Heart right ventricle (tissue), 16 donors: ENCODE measurements around the gene OPN1SW. TPM values are rescaled to one million over a fixed set of nuclear protein-coding genes. Genes with fewer than 3 reads are reported as not detected.

Experiments
- ATAC-seq, 8 donors: fragments of 200-7000 bp; cut with Tn5 transposase; one replicate each; pipeline ENCODE4 v1.9.1; 2020; ENCODE audit warnings: mild to moderate bottlenecking in 8 of 8, moderate library complexity in 8 of 8, moderate number of reproducible peaks in 1 of 8
- DNase-seq, 2 donors: peaks; one replicate each; pipeline ENCODE4 v3.0.0-alpha.2; 2020
- H3K27ac ChIP-seq, 10 donors: fragments of 200-600 bp; sonication (generic) in 2 of 10; one replicate each; pipeline versions ENCODE4 v1.5.0 to v1.8.0; 2020 to 2022; ENCODE audit warnings: mild to moderate bottlenecking in 3 of 10
- H3K27me3 ChIP-seq, 7 donors: fragments of 200-600 bp; one replicate each; pipeline ENCODE4 v1.8.0; 2021 to 2022; ENCODE audit warnings: mild to moderate bottlenecking in 2 of 7
- H3K36me3 ChIP-seq, 9 donors: fragments of 200-600 bp; sonication (generic) in 1 of 9; one replicate each; pipeline versions ENCODE4 v1.5.0 to v1.8.0; 2020 to 2022; ENCODE audit warnings: mild to moderate bottlenecking in 2 of 9
- H3K4me1 ChIP-seq, 9 donors: fragments of 200-600 bp; sonication (generic) in 1 of 9; one replicate each; pipeline versions ENCODE4 v1.5.0 to v1.8.0; 2020 to 2022; ENCODE audit warnings: mild to moderate bottlenecking in 4 of 9
- H3K4me3 ChIP-seq, 10 donors: fragments of 200-600 bp; sonication (generic) in 2 of 10; one replicate each; pipeline versions ENCODE4 v1.5.0 to v1.8.0; 2020 to 2022; ENCODE audit warnings: mild to moderate bottlenecking in 7 of 10, moderate library complexity in 2 of 10
- H3K9me3 ChIP-seq, 11 donors: fragments of 200-600 bp in 10 of 11; sonication (generic) in 2 of 11; one replicate each; pipeline versions ENCODE4 v1.5.0 to v1.8.0; 2013 to 2022; ENCODE audit warnings: mild to moderate bottlenecking in 2 of 11, control low read depth in 1 of 11, moderate library complexity in 1 of 11
- WGBS, 2 donors: extraction: QIAGEN DNeasy Blood & Tissue Kit; methylation state at CpG; one replicate each; pipeline ENCODE4 v1.1.7; 2013; ENCODE audit warnings: inconsistent platforms in 1 of 2; 5-methylcytosine and 5-hydroxymethylcytosine counted together
- intact Hi-C, 10 donors: fragments of 100-400 bp; cut with DNase I; formaldehyde crosslinking; loops; one replicate each; pipeline versions ENCODE4 v1.11.1 to v1.14.2; 2022
- long read RNA-seq, 3 donors: library from polyadenylated mRNA; unstranded; transcript quantifications; one replicate each; pipeline ENCODE4 v2.0.0, GENCODE V29; 2020 to 2021
- polyA plus RNA-seq, 2 donors: library from polyadenylated mRNA; stranded (reverse); fragments of 200-250 nt; gene quantifications; one replicate each; pipeline ENCODE4 v1.2.3, GENCODE V29; 2013
- total RNA-seq, 10 donors: library from RNA; stranded (reverse); fragmentation: NEBNext Ultra II Directional in 3 of 10; extraction: Animal tissue kit (Norgen Biotek cat#: 25700) in 3 of 10; gene quantifications; one replicate each; pipeline versions ENCODE4 v1.2.1 to v1.2.4, GENCODE V29; 2021 to 2023
- TF ChIP-seq, protein P1 (sequence below), 9 donors: fragments of 200-600 bp; sonication (generic) in 2 of 9; IDR thresholded peaks; one replicate each; pipeline versions ENCODE4 v1.5.0 to v1.8.0; 2021 to 2022; ENCODE audit warnings: antibody characterized with exemption in 9 of 9, mild to moderate bottlenecking in 5 of 9, moderate library complexity in 1 of 9
- donor health status: Arrhythmogenic right ventricular cardiomyopathy.
- donor health status: ischemic (EF 13 %, LVEDD 7.1; RV severe dilation, severe dysfunction).
- donor health status: healthy with polysubstance abuse.
- donor health status: DM: no; HTN: yes; CAD: no.
- donor health status: DM: no; HTN: no; CAD: no.
- donor health status: ischemic (EF 25% LVEDD 6.9; RV normal size, moderate dysfunction).
- donor health status: ischemic (EF 25% LVEDD 5.7; RV mildly dilated, moderate dysfunction).
- donor health status: healthy.
- donor health status: DM: yes; HTN: yes; CAD: no.
- donor health status: Ischemic cardiomyopathy.
- donor health status: ischemic (EF 35%, LVEDD 5.7; RV mildly dilated, moderate dysfunction).
- donor health status: nonischemic (EF 11% LVEDD 7.7; RV severe dilation, severe dysfunction).
- donor health status: DM: yes; HTN: yes; CAD: no.
- donor health status: PGD.
- donor health status: ischemic (EF 29% LVEDD 5.4; RV normal size, mild dysfunction).
- donor health status: nonischemic (EF 23%, LVEDD 6.1; RV moderate dilation, normal function).

The OPN1SW gene, protein sequence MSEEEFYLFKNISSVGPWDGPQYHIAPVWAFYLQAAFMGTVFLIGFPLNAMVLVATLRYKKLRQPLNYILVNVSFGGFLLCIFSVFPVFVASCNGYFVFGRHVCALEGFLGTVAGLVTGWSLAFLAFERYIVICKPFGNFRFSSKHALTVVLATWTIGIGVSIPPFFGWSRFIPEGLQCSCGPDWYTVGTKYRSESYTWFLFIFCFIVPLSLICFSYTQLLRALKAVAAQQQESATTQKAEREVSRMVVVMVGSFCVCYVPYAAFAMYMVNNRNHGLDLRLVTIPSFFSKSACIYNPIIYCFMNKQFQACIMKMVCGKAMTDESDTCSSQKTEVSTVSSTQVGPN
- total RNA-seq (not detected), polyA plus RNA-seq (not detected)
- long read RNA-seq, donor 1, partial matches to known transcripts = 0 of 2 reads
- long read RNA-seq, donor 1, other reads (novel, unspliced or antisense) = 2 of 2 reads
- long read RNA-seq, donor 2 = 0 reads
- long read RNA-seq, donor 3 = 0 reads

GRCh38 chr7:128775744-128776474, at the start of gene OPN1SW:
Gene OPN1SW, minus strand, starts transcription at chr7:128775794. Its CDS starts 13 bp downstream, at chr7:128775781.
- ATAC-seq (no peak), DNase-seq (no peak)
- Histone ChIP-seq H3K4me3 (no peak within 1 kb of the TSS), H3K4me1 (peaks cover 0 to 2% (median 0%) of the 10 kb centered on the region in 9 donors), H3K9me3 (peaks cover 0 to 21% (median 0%) of the 10 kb centered on the region in 11 donors), H3K27me3 (no peaks in the 10 kb centered on the region), H3K27ac (no peak within 1 kb of the TSS), H3K36me3 (peaks cover 0 to 43% (median 15%) of the 10 kb centered on the region in 9 donors)
- WGBS, 2 donors = 95 to 98% methylated on average over 4 of the region's 4 CpGs
- intact Hi-C loops = no loop called here
- TF ChIP-seq, protein P1, sequence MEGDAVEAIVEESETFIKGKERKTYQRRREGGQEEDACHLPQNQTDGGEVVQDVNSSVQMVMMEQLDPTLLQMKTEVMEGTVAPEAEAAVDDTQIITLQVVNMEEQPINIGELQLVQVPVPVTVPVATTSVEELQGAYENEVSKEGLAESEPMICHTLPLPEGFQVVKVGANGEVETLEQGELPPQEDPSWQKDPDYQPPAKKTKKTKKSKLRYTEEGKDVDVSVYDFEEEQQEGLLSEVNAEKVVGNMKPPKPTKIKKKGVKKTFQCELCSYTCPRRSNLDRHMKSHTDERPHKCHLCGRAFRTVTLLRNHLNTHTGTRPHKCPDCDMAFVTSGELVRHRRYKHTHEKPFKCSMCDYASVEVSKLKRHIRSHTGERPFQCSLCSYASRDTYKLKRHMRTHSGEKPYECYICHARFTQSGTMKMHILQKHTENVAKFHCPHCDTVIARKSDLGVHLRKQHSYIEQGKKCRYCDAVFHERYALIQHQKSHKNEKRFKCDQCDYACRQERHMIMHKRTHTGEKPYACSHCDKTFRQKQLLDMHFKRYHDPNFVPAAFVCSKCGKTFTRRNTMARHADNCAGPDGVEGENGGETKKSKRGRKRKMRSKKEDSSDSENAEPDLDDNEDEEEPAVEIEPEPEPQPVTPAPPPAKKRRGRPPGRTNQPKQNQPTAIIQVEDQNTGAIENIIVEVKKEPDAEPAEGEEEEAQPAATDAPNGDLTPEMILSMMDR (IDR thresholded peaks at IDR 0.05) = no peak

DNA sequence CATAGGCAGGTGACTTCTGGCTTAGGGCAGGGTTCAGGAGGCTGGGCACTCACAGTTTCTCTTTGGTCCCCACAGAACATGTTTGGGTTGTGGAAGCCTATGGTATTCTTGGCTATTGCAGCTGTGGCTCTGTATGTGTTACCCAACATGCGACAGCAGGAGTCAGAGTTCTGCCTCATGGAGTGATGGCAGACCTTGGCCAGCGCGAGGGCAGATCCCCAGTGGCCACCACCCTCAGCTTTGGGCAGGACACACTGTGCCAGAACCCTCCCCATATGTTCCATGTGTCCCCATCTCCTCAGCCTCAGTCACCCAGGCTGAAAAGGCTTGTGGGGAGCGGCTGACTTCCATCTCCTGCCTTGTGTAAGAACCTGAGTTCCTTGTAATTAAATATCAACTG, 46.1 kb upstream of the OPN1SW start:
- no peak overlapping the region for H3K4me3 ChIP-seq
- ATAC-seq = peak in 2 of 8 donors; percentile 21 to 38
- no peaks in the 10 kb centered on the region for H3K36me3 ChIP-seq
- intact Hi-C loops = loop anchor here in 1 of 10 donors (10.0 kb wide), 1 partner anchor 67 kb away; no protein-coding TSS in a partner anchor
- TF ChIP-seq, protein P1 (IDR thresholded peaks at IDR 0.05) = no peak
- DNase-seq = no peak
- no peaks in the 10 kb centered on the region for H3K9me3 ChIP-seq
- H3K4me1 ChIP-seq = peaks cover 0 to 5% (median 0%) of the 10 kb centered on the region in 9 donors
- WGBS, 2 donors = 87 to 95% methylated on average over 4 of the region's 4 CpGs
- H3K27ac ChIP-seq = no peak overlapping the region
- no peaks in the 10 kb centered on the region for H3K27me3 ChIP-seq

- no peaks in the 10 kb centered on the region for H3K27me3 ChIP-seq
- intact Hi-C loops = no loop called here
- no peaks in the 10 kb centered on the region for H3K9me3 ChIP-seq
- no peaks in the 10 kb centered on the region for H3K36me3 ChIP-seq
- 71 to 84% methylated on average over 3 of the region's 3 CpGs for WGBS, 2 donors
- TF ChIP-seq, protein P1 (IDR thresholded peaks at IDR 0.05) = no peak
- H3K4me1 ChIP-seq = no peaks in the 10 kb centered on the region
- H3K4me3 ChIP-seq = no peak overlapping the region
- ATAC-seq (no peak), DNase-seq (no peak)
- H3K27ac ChIP-seq = no peak overlapping the region
Observed at GRCh38 chr7:128818694-128819093, 43.1 kb upstream of the OPN1SW start.

GRCh38 chr7:128815289-128815942, 39.8 kb upstream of the OPN1SW start:
- H3K27me3 ChIP-seq = no peaks in the 10 kb centered on the region
- intact Hi-C loops = no loop called here
- H3K9me3 ChIP-seq = no peaks in the 10 kb centered on the region
- TF ChIP-seq, protein P1 (IDR thresholded peaks at IDR 0.05) = no peak
- H3K4me1 ChIP-seq = peaks cover 0 to 15% (median 10%) of the 10 kb centered on the region in 9 donors
- no peak overlapping the region for H3K4me3 ChIP-seq
- peaks cover 0 to 4% (median 0%) of the 10 kb centered on the region in 9 donors for H3K36me3 ChIP-seq
- WGBS, 2 donors = 81 to 87% methylated on average over 7 of the region's 7 CpGs
- DNase-seq = no peak
- no peak overlapping the region for H3K27ac ChIP-seq
- no peak for ATAC-seq
